MCF 10A (cell line): Measurements from ENCODE around the gene TMEM117. TPM values are rescaled to one million over a fixed set of nuclear protein-coding genes. Genes with fewer than 3 reads are reported as not detected.

Experiments
- BruUV-seq: library from RNA; stranded (reverse); fragments of 400-500 nt; replicated peaks from 2 replicates; lab custom pipeline; 2021; lab: Mats Ljungman, UMichigan
- CTCF ChIA-PET: fragments of 300-600 bp; sonication (Branson Sonifier 250); formaldehyde crosslinking; extraction: SDS; loops from one replicate; lab custom pipeline; 2021; ENCODE audit warnings: antibody characterized with exemption, inconsistent platforms; lab: Yijun Ruan, JAX
- POLR2A ChIA-PET: fragments of 300-600, 350-650 bp; sonication (Branson Sonifier 250); formaldehyde crosslinking; extraction: SDS; loops from one replicate; lab custom pipeline; 2020; ENCODE audit warnings: antibody characterized with exemption, inconsistent platforms; lab: Yijun Ruan, JAX
- DNase-seq: peaks from one replicate; pipeline ENCODE4 v3.0.0-alpha.2; 2018; ENCODE audit not compliant: unreplicated experiment
- H3K27ac Mint-ChIP-seq: one replicate; pipeline ENCODE4 v1.8.0; 2022; ENCODE audit warnings: mild to moderate bottlenecking, low read depth, mixed read lengths; ENCODE audit not compliant: unreplicated experiment
- H3K27me3 Mint-ChIP-seq: one replicate; pipeline ENCODE4 v1.8.0; 2022; ENCODE audit warnings: mixed read lengths; ENCODE audit not compliant: insufficient read depth, unreplicated experiment
- H3K36me3 Mint-ChIP-seq: one replicate; pipeline ENCODE4 v1.8.0; 2022; ENCODE audit warnings: mild to moderate bottlenecking, moderate library complexity, mixed read lengths; ENCODE audit not compliant: insufficient read depth, unreplicated experiment
- H3K4me1 Mint-ChIP-seq: one replicate; pipeline ENCODE4 v1.8.0; 2022; ENCODE audit warnings: mixed read lengths; ENCODE audit not compliant: insufficient read depth, unreplicated experiment
- H3K4me3 Mint-ChIP-seq: one replicate; pipeline ENCODE4 v1.8.0; 2022; ENCODE audit warnings: mild to moderate bottlenecking, moderate library complexity, mixed read lengths; ENCODE audit not compliant: unreplicated experiment
- H3K9me3 Mint-ChIP-seq: one replicate; pipeline ENCODE4 v1.8.0; 2022; ENCODE audit warnings: mixed read lengths; ENCODE audit not compliant: unreplicated experiment
- CTCF ChIP-seq: fragments of 200-600 bp; IDR thresholded peaks from one replicate; pipeline ENCODE4 v1.8.0; 2022; ENCODE audit warnings: antibody characterized with exemption, mild to moderate bottlenecking; ENCODE audit not compliant: unreplicated experiment
- intact Hi-C: fragments of 100-400 bp; cut with micrococcal nuclease; formaldehyde crosslinking; loops from 2 replicates; pipeline ENCODE4 v1.14.1; 2022
- total RNA-seq: library from RNA; stranded (reverse); gene quantifications from 2 replicates; pipeline ENCODE4 v1.2.3, GENCODE V29; 2022

The TMEM117 gene
- total RNA-seq, 1 experiment from 2014 or later = 3.2 TPM

- Mint-ChIP-seq H3K4me1 (no peaks in the 10 kb centered on the region), H3K4me3 (no peak overlapping the region), H3K27me3 (no peaks in the 10 kb centered on the region), H3K36me3 (no peaks in the 10 kb centered on the region), H3K9me3 (no peaks in the 10 kb centered on the region), H3K27ac (no peak overlapping the region)
- TF ChIP-seq CTCF = no peak
- no TSS peak for BruUV-seq
- ChIA-PET CTCF (interaction anchor here (0.8 kb wide), 1 partner anchor 67 kb away, joined by 3 read pairs; no protein-coding TSS in a partner anchor), POLR2A (no interaction called here)
- no peak for DNase-seq
- intact Hi-C loops = no loop called here
Observed at GRCh38 chr12:44117337-44117736, 281.5 kb downstream of the TMEM117 start.

DNA sequence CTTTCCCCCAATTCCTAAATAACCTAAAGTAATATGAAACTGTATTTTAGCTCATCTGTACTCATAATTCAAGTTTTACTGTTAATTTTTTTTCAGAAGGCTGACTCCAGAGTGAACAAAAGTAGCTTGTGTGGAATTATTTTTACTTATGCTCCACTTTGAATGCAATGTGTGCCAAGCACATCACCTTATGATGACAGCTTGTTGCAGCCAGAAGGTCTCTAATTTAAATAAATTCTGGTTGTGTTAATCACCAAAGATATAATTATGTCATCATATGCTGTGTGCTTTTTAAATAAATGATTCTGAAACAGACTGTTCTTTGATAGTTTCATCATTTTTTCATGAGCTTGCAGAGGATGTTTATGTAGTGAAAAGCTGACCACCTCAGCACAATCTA, 283.1 kb downstream of the TMEM117 start:
- Mint-ChIP-seq H3K27ac (no peak overlapping the region), H3K4me3 (no peak overlapping the region), H3K27me3 (no peaks in the 10 kb centered on the region), H3K9me3 (no peaks in the 10 kb centered on the region), H3K36me3 (no peaks in the 10 kb centered on the region), H3K4me1 (no peaks in the 10 kb centered on the region)
- CTCF ChIA-PET = interaction anchor here (0.7 to 1.2 kb wide), 2 partner anchors 28 to 44 kb away, joined by 3 to 4 read pairs; no protein-coding TSS in a partner anchor
- no TSS peak for BruUV-seq
- no peak for DNase-seq
- no peak for TF ChIP-seq CTCF
- intact Hi-C loops = no loop called here
- POLR2A ChIA-PET = interaction anchor here (2.2 kb wide), 1 partner anchor 18 kb away, joined by 5 read pairs; no protein-coding TSS in a partner anchor

GRCh38 chr12:44126806-44127205, 290.9 kb downstream of the TMEM117 start:
- CTCF ChIA-PET = no interaction called here
- no peak for DNase-seq
- Mint-ChIP-seq H3K27ac (no peak overlapping the region), H3K4me1 (no peaks in the 10 kb centered on the region), H3K27me3 (no peaks in the 10 kb centered on the region), H3K36me3 (no peaks in the 10 kb centered on the region), H3K9me3 (no peaks in the 10 kb centered on the region), H3K4me3 (no peak overlapping the region)
- POLR2A ChIA-PET = no interaction called here
- intact Hi-C loops = no loop called here
- no peak for TF ChIP-seq CTCF
- no TSS peak for BruUV-seq

DNA sequence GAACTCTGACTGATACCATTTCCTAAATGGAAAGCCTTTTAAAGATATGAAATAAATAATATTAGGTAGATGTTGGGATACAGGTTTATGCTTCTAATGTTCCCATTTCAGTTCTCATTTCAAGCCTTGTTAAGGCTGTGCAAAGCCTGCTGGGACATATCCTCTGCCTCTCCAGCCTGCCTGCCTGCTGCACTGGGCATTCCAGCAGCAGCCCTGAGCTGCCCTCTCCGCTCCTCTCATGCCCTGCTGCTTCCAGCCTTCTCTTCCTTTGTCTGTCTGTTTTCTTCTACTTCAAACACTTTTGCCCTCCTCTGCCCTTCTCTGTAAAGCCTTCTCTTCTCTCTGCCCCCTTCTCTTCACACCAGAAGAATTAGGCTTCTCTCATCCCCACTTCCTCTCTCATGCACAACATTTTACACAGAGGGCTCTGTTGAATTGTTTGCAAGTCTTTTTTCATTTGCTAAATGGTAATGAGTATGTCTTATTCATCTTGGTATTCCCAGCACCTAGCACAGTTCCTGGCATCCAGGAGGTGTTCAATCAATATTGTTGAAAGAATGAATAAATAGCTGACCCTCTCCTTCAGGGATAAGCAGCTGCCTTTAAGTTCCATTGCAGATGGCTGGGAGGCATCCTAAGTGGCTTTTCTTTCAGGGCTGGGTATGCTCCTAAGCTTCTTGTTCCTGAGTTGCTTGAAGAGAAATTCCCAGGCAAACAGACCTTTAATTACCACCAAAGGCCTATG, 292.3 kb downstream of the TMEM117 start:
- intact Hi-C loops = no loop called here
- no peak overlapping the region for H3K27ac Mint-ChIP-seq
- no peak for DNase-seq
- TF ChIP-seq CTCF = no peak
- H3K4me1 Mint-ChIP-seq = no peaks in the 10 kb centered on the region
- no peak overlapping the region for H3K4me3 Mint-ChIP-seq
- no peaks in the 10 kb centered on the region for H3K36me3 Mint-ChIP-seq
- H3K27me3 Mint-ChIP-seq = no peaks in the 10 kb centered on the region
- H3K9me3 Mint-ChIP-seq = no peaks in the 10 kb centered on the region
- POLR2A ChIA-PET = no interaction called here
- BruUV-seq = no TSS peak
- CTCF ChIA-PET = no interaction called here
